Keratinocyte (primary cell): ENCODE results near the gene PPOX. TPM values are rescaled to one million over a fixed set of nuclear protein-coding genes. Genes with fewer than 3 reads are reported as not detected.
A peak's percentile ranks its signal among the peaks of the same experiment; 100 is the strongest.

Experiments
- DNase-seq: peaks from one replicate; pipeline ENCODE4 v3.0.0-alpha.2; 2011; ENCODE audit warnings: low read depth, missing footprints, low spot score
- FAIRE-seq: peaks from 2 replicates; lab custom pipeline; 2011; peaks lifted over from hg19 to GRCh38; lab: Jason Lieb, UNC
- H2AFZ ChIP-seq: 2 replicates; pipeline ENCODE4 v1.6.0; 2012; ENCODE audit warnings: low read length, control low read depth, inconsistent platforms; ENCODE audit not compliant: control insufficient read depth
- H3K27ac ChIP-seq: 2 replicates; pipeline ENCODE4 v1.5.1; 2011; ENCODE audit warnings: low read length; ENCODE audit not compliant: control insufficient read depth, insufficient read depth
- H3K27me3 ChIP-seq: 3 replicates; pipeline ENCODE4 v1.6.0; 2011; ENCODE audit warnings: low read length; ENCODE audit not compliant: control insufficient read depth, insufficient read depth; ENCODE audit errors: extremely low read depth
- H3K36me3 ChIP-seq, 2 experiments: 2 replicates in 1 of 2; 3 replicates in 1 of 2; pipeline ENCODE4 v1.5.1; 2011; ENCODE audit warnings: low read length in 2 of 2, mild to moderate bottlenecking in 1 of 2; ENCODE audit not compliant: control insufficient read depth in 2 of 2, insufficient read depth in 2 of 2; ENCODE audit errors: extremely low read depth in 1 of 2
- H3K4me1 ChIP-seq: 3 replicates; pipeline ENCODE4 v1.5.1; 2011; ENCODE audit warnings: low read length; ENCODE audit not compliant: control insufficient read depth, insufficient read depth; ENCODE audit errors: extremely low read depth
- H3K4me2 ChIP-seq: 3 replicates; pipeline ENCODE4 v1.6.0; 2011; ENCODE audit warnings: low read depth, low read length; ENCODE audit not compliant: control insufficient read depth, insufficient read depth; ENCODE audit errors: extremely low read depth
- H3K4me3 ChIP-seq, 3 experiments: fragments of 200-600 bp in 1 of 3; sonication (generic) in 1 of 3; 2 replicates in 2 of 3; 3 replicates in 1 of 3; pipeline ENCODE4 v1.5.1; 2011 to 2016; ENCODE audit warnings: low read length in 3 of 3, mild to moderate bottlenecking in 3 of 3, control low read depth in 2 of 3, inconsistent platforms in 1 of 3, low read depth in 1 of 3, mixed read lengths in 1 of 3, mixed run types in 1 of 3, moderate library complexity in 1 of 3; ENCODE audit not compliant: control insufficient read depth in 2 of 3, insufficient read depth in 2 of 3; ENCODE audit errors: extremely low read depth in 1 of 3
- H3K79me2 ChIP-seq: 2 replicates; pipeline ENCODE4 v1.6.0; 2012; ENCODE audit warnings: low read length; ENCODE audit not compliant: control insufficient read depth, insufficient read depth
- H3K9ac ChIP-seq: 3 replicates; pipeline ENCODE4 v1.6.0; 2011; ENCODE audit warnings: low read length; ENCODE audit not compliant: control insufficient read depth, insufficient read depth; ENCODE audit errors: extremely low read depth
- H3K9me1 ChIP-seq: 3 replicates; pipeline ENCODE4 v1.6.0; 2011; ENCODE audit warnings: low read length; ENCODE audit not compliant: control insufficient read depth, insufficient read depth; ENCODE audit errors: extremely low read depth
- H3K9me3 ChIP-seq: 2 replicates; pipeline ENCODE4 v1.5.1; 2012; ENCODE audit warnings: low read depth, low read length; ENCODE audit not compliant: control insufficient read depth
- H4K20me1 ChIP-seq: 3 replicates; pipeline ENCODE4 v1.6.0; 2011; ENCODE audit warnings: low read length; ENCODE audit not compliant: control insufficient read depth, insufficient read depth; ENCODE audit errors: extremely low read depth
- CTCF ChIP-seq, 3 experiments: IDR thresholded peaks in 1 of 3; conservative IDR thresholded peaks in 1 of 3; optimal IDR thresholded peaks in 1 of 3; 2 replicates in 2 of 3; 3 replicates in 1 of 3; pipeline versions ENCODE3 to v1.5.1; 2011; ENCODE audit warnings: low read length in 3 of 3, mild to moderate bottlenecking in 3 of 3, moderate library complexity in 2 of 3, control low read depth in 1 of 3, inconsistent platforms in 1 of 3; ENCODE audit not compliant: insufficient read depth in 2 of 3; ENCODE audit errors: extremely low read depth in 1 of 3
- EZH2 ChIP-seq: IDR thresholded peaks from one replicate; pipeline ENCODE4 v1.6.1; 2012; ENCODE audit warnings: inconsistent platforms, mild to moderate bottlenecking, low read length, moderate library complexity
- dilution Hi-C: fragments of 300-500 bp; cut with MboI; formaldehyde crosslinking; loops from one replicate; pipeline ENCODE4 v1.7.0; 2020; ENCODE audit warnings: low sequenced_read_pairs; ENCODE audit not compliant: extremely low pct_ligation_motif_present
- polyA plus RNA-seq, 5 experiments: library from polyadenylated mRNA; depleted of rRNA in 3 of 5; stranded (reverse) in 3 of 5; stranded (forward) in 1 of 5; unstranded in 1 of 5; fragments of >200 nt; gene quantifications; 1 replicate in 1 of 5; 2 replicates in 3 of 5; 3 replicates in 1 of 5; pipeline versions ENCODE4 v1.2.1 to v1.2.3, GENCODE V29; 2011 to 2012; ENCODE audit warnings: missing spikeins in 2 of 5, low read depth in 1 of 5, low replicate concordance in 1 of 5

PPOX gene
- polyA plus RNA-seq, 1 donor (not counting 4 experiments of a cell fraction or from before 2014, with no cell fraction given) = 17.1 TPM

GRCh38 chr1:161139766-161140165 is 26.5 kb upstream of the PPOX start:
- FAIRE-seq = no peak
- H3K9ac ChIP-seq = no peak overlapping the region

DNA sequence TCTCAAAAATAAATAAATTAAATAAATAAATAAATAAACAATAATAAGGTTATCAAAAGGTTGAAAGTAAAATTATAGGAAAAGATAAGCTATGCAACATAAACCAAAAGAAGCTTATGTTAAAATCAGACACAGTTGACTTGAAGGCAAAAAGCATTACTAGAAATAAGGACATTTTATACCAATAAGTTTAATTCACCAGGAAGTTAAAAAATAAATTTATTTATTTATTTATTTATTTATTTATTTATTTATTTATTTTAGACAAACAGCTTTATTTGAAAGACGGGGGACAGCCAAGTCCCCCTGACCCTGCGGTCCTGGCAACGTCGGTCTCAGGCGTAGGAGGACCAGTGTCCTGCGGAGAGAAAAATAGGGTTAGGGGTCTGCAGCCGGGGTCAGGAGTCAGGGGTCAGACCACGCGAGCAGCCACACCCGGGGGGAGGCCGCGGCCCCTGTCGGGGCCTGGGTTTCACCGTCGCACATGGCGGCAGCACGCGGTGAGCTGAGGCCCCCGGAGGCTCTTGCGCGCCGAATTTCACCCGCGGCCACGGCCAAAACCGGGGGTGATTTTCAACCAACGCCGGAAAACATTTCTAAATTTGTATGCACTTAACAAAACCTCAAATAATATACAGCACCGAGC is 25.3 kb upstream of the PPOX start:
- no peak for FAIRE-seq

More at GRCh38 chr1:161139766-161140165, 26.5 kb upstream of the PPOX start:
- Histone ChIP-seq H3K27ac (no peak overlapping the region), H3K9me3 (no peaks in the 10 kb centered on the region), H3K79me2 (peaks cover 7% of the 10 kb centered on the region), H3K36me3 (no peaks in the 10 kb centered on the region), H3K9me1 (no peaks in the 10 kb centered on the region), H3K4me1 (no peaks in the 10 kb centered on the region), H3K27me3 (no peaks in the 10 kb centered on the region), H3K4me2 (no peak overlapping the region), H2AFZ (no peak overlapping the region), H3K4me3 (no peak overlapping the region), H4K20me1 (no peaks in the 10 kb centered on the region)
- DNase-seq = no peak
- TF ChIP-seq CTCF (optimal IDR thresholded peaks at IDR 0.05 in 1 of 3, IDR thresholded peaks at IDR 0.05 in 1 of 3, conservative IDR thresholded peaks at IDR 0.05 in 1 of 3; ENCODE audit: extremely low read depth in 1 of 3, insufficient read depth in 2 of 3, low read length in 3 of 3) (peak; percentile 18 to 30 (median 22)), EZH2 (no peak)
- dilution Hi-C loops = no loop called here

More for the DNA sequence above, 25.3 kb upstream of the PPOX start:
- Histone ChIP-seq H3K9ac (no peak overlapping the region), H3K4me2 (no peak overlapping the region), H3K79me2 (peaks cover 1% of the 10 kb centered on the region), H2AFZ (no peak overlapping the region), H3K9me1 (no peaks in the 10 kb centered on the region), H4K20me1 (no peaks in the 10 kb centered on the region), H3K4me1 (no peaks in the 10 kb centered on the region), H3K36me3 (no peaks in the 10 kb centered on the region), H3K4me3 (no peak overlapping the region), H3K9me3 (no peaks in the 10 kb centered on the region), H3K27me3 (no peaks in the 10 kb centered on the region), H3K27ac (no peak overlapping the region)
- no peak for DNase-seq
- no peak for TF ChIP-seq CTCF (optimal IDR thresholded peaks at IDR 0.05 in 1 of 3, IDR thresholded peaks at IDR 0.05 in 1 of 3, conservative IDR thresholded peaks at IDR 0.05 in 1 of 3; ENCODE audit: extremely low read depth in 1 of 3, insufficient read depth in 2 of 3, low read length in 3 of 3)
- no peak for TF ChIP-seq EZH2
- dilution Hi-C loops = no loop called here
